ENCODE data around the gene EBNA1BP2. TPM values are rescaled to one million over a fixed set of nuclear protein-coding genes. Genes with fewer than 3 reads are reported as not detected.
"Not testable (repeated sequence)": the region's sequence is repeated elsewhere in the genome, so short reads cannot be mapped to it uniquely, and the experiment has no call there.

Gene EBNA1BP2

GRCh38 chr1:43123031-43123430, 49.1 kb downstream of the EBNA1BP2 start:
- H3K18ac ChIP-seq (ENCODE audit: low read depth in 1 of 2, low read length in 2 of 2), result no peak overlapping the region
- no peak overlapping the region for H3K23ac ChIP-seq (ENCODE audit: low read length in 2 of 2)
- no peak overlapping the region for H4K91ac ChIP-seq (ENCODE audit: low read length)
- no peak overlapping the region for H4K8ac ChIP-seq (ENCODE audit: low read length)
- H3K27me3 ChIP-seq (ENCODE audit: control insufficient read depth in 1 of 2, insufficient read depth in 1 of 2, low read length in 2 of 2), result peaks cover 0 to 3% of the 10 kb centered on the region in 2 experiments
- H3K9me3 ChIP-seq (ENCODE audit: control insufficient read depth, low read length), result no peaks in the 10 kb centered on the region
- H2BK15ac ChIP-seq (ENCODE audit: low read depth, poor library complexity, severe bottlenecking), result no peak overlapping the region
- no peaks in the 10 kb centered on the region for H3K4me1 ChIP-seq (ENCODE audit: control insufficient read depth, insufficient read depth, low read depth, low read length)
- no peak overlapping the region for H3K4ac ChIP-seq (ENCODE audit: low read depth in 1 of 2, low read length in 2 of 2)
- no CpG with 5 or more reads among the region's 1 CpG for WGBS
- H3K9ac ChIP-seq (ENCODE audit: low read length), result no peak overlapping the region
- H3K36me3 ChIP-seq (ENCODE audit: control insufficient read depth in 1 of 2, insufficient read depth in 2 of 2, low read depth in 1 of 2, low read length in 2 of 2), result no peaks in the 10 kb centered on the region
- no peak overlapping the region for H3K4me2 ChIP-seq (ENCODE audit: low read length, poor library complexity, severe bottlenecking)
- H2BK5ac ChIP-seq (ENCODE audit: low read depth, low read length, poor library complexity, severe bottlenecking), result no peak overlapping the region
- H2BK120ac ChIP-seq (ENCODE audit: low read depth, low read length), result no peak overlapping the region
- no peak overlapping the region for H3K4me3 ChIP-seq (ENCODE audit: insufficient read depth in 1 of 2, low read depth in 1 of 2, low read length in 2 of 2)
- H3K14ac ChIP-seq (ENCODE audit: low read length in 2 of 2), result no peak overlapping the region
- no peak for DNase-seq
- no peak overlapping the region for H2BK12ac ChIP-seq (ENCODE audit: low read length in 2 of 2)
- H3K79me1 ChIP-seq (replicated peaks; ENCODE audit: low read length, poor library complexity, severe bottlenecking), result no peaks in the 10 kb centered on the region
- no peak overlapping the region for H3K27ac ChIP-seq (ENCODE audit: low read length, poor library complexity, severe bottlenecking)
- H2AFZ ChIP-seq (ENCODE audit: low read depth, low read length), result no peak overlapping the region
- no peak overlapping the region for H2AK5ac ChIP-seq (ENCODE audit: low read length, severe bottlenecking)

DNA sequence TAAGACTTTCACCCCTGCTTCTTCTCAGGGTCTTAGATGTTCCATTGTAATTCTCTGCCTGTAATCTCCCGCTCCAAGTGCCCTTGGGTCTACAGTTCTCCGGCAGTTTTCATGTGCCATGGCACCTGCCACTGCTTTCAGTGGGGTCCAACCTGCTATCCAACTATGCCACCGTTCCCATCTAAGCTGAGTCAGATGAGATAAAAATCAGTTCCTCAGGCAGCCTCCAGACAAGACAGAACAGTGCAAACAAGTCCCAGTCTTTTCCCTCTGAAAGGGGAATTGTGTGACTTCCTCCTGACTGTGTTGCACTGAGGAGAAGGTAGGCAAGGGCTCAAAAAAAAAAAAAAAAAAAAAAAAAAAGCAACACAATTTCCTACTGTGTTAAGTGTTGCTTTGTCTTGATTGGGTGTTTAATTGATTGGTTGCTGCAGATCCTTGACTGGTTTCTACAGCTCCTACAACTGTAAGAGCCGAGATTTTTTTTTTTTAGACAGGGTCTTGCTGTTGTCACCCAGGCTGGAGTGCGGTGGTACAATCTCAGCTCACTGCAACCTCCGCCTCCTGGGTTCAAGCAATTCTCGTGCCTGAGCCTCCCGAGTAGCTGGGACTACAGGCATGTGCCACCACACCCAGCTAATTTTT, 50.7 kb downstream of the EBNA1BP2 start:
- Histone ChIP-seq H3K14ac (ENCODE audit: low read length in 2 of 2) (no peak overlapping the region), H3K9ac (ENCODE audit: low read length) (no peak overlapping the region), H3K4ac (ENCODE audit: low read depth in 1 of 2, low read length in 2 of 2) (no peak overlapping the region), H2BK15ac (ENCODE audit: low read depth, poor library complexity, severe bottlenecking) (no peak overlapping the region), H2BK12ac (ENCODE audit: low read length in 2 of 2) (no peak overlapping the region), H3K27me3 (ENCODE audit: control insufficient read depth in 1 of 2, insufficient read depth in 1 of 2, low read length in 2 of 2) (no peaks in the 10 kb centered on the region), H2BK5ac (ENCODE audit: low read depth, low read length, poor library complexity, severe bottlenecking) (no peak overlapping the region), H3K79me1 (replicated peaks; ENCODE audit: low read length, poor library complexity, severe bottlenecking) (no peaks in the 10 kb centered on the region), H3K27ac (ENCODE audit: low read length, poor library complexity, severe bottlenecking) (no peak overlapping the region), H2AFZ (ENCODE audit: low read depth, low read length) (no peak overlapping the region), H4K91ac (ENCODE audit: low read length) (no peak overlapping the region), H3K23ac (ENCODE audit: low read length in 2 of 2) (no peak overlapping the region), H3K9me3 (ENCODE audit: control insufficient read depth, low read length) (no peaks in the 10 kb centered on the region), H3K4me3 (ENCODE audit: insufficient read depth in 1 of 2, low read depth in 1 of 2, low read length in 2 of 2) (no peak overlapping the region), H3K4me2 (ENCODE audit: low read length, poor library complexity, severe bottlenecking) (no peak overlapping the region), H3K4me1 (ENCODE audit: control insufficient read depth, insufficient read depth, low read depth, low read length) (no peaks in the 10 kb centered on the region), H2BK120ac (ENCODE audit: low read depth, low read length) (no peak overlapping the region), H3K18ac (ENCODE audit: low read depth in 1 of 2, low read length in 2 of 2) (no peak overlapping the region), H4K8ac (ENCODE audit: low read length) (no peak overlapping the region), H3K36me3 (ENCODE audit: control insufficient read depth in 1 of 2, insufficient read depth in 2 of 2, low read depth in 1 of 2, low read length in 2 of 2) (no peaks in the 10 kb centered on the region), H2AK5ac (ENCODE audit: low read length, severe bottlenecking) (no peak overlapping the region)
- DNase-seq, result no peak
- WGBS, result 91% methylated on average over 8 of the region's 8 CpGs

GRCh38 chr1:43119928-43120586, 52.0 kb downstream of the EBNA1BP2 start:
- WGBS, result 87% methylated on average over 27 of the region's 35 CpGs
- H3K23ac ChIP-seq (ENCODE audit: low read length in 2 of 2); H2BK120ac ChIP-seq (ENCODE audit: low read depth, low read length): not testable (repeated sequence)

More at GRCh38 chr1:43119928-43120586, 52.0 kb downstream of the EBNA1BP2 start:
- not testable (repeated sequence) for H3K27ac ChIP-seq (ENCODE audit: low read length, poor library complexity, severe bottlenecking); H4K8ac ChIP-seq (ENCODE audit: low read length); H3K79me1 ChIP-seq (replicated peaks; ENCODE audit: low read length, poor library complexity, severe bottlenecking); H2AFZ ChIP-seq (ENCODE audit: low read depth, low read length); H2AK5ac ChIP-seq (ENCODE audit: low read length, severe bottlenecking); H2BK12ac ChIP-seq (ENCODE audit: low read length in 2 of 2); H3K4ac ChIP-seq (ENCODE audit: low read depth in 1 of 2, low read length in 2 of 2); H3K4me3 ChIP-seq (ENCODE audit: insufficient read depth in 1 of 2, low read depth in 1 of 2, low read length in 2 of 2); H2BK5ac ChIP-seq (ENCODE audit: low read depth, low read length, poor library complexity, severe bottlenecking); H3K9me3 ChIP-seq (ENCODE audit: control insufficient read depth, low read length); DNase-seq; H3K18ac ChIP-seq (ENCODE audit: low read depth in 1 of 2, low read length in 2 of 2); H3K9ac ChIP-seq (ENCODE audit: low read length); H2BK15ac ChIP-seq (ENCODE audit: low read depth, poor library complexity, severe bottlenecking); H3K14ac ChIP-seq (ENCODE audit: low read length in 2 of 2); H3K4me2 ChIP-seq (ENCODE audit: low read length, poor library complexity, severe bottlenecking); H3K4me1 ChIP-seq (ENCODE audit: control insufficient read depth, insufficient read depth, low read depth, low read length); H4K91ac ChIP-seq (ENCODE audit: low read length); H3K36me3 ChIP-seq (ENCODE audit: control insufficient read depth in 1 of 2, insufficient read depth in 2 of 2, low read depth in 1 of 2, low read length in 2 of 2); H3K27me3 ChIP-seq (ENCODE audit: control insufficient read depth in 1 of 2, insufficient read depth in 1 of 2, low read length in 2 of 2)

Small RNA genes lying within 50 kb of the gene (small RNA-seq; reads per million reads assigned to genes)
- gene RNA5SP46 (ENCODE audit: low read depth), result not detected
